SJSA1 (cell line): ENCODE results near the gene TMEM106B. TPM values are rescaled to one million over a fixed set of nuclear protein-coding genes. Genes with fewer than 3 reads are reported as not detected.

Experiments
- DNase-seq, 2 experiments: peaks; one replicate each; pipeline ENCODE4 v3.0.0-alpha.2; 2015 to 2020; ENCODE audit warnings: low spot score in 2 of 2, low read depth in 1 of 2
- H3K27ac ChIP-seq: fragments of 250-450 bp; sonication (Bioruptor Pico); 2 replicates; pipeline ENCODE4 v1.5.1; 2020; ENCODE audit warnings: mild to moderate bottlenecking, moderate library complexity
- H3K27me3 ChIP-seq: fragments of 250-450 bp; sonication (Bioruptor Pico); replicated peaks from 2 replicates; pipeline ENCODE4 v1.5.1; 2020; ENCODE audit warnings: mild to moderate bottlenecking, moderate library complexity
- H3K36me3 ChIP-seq: fragments of 250-450 bp; sonication (Bioruptor Pico); 2 replicates; pipeline ENCODE4 v1.5.1; 2020; ENCODE audit warnings: mild to moderate bottlenecking
- H3K4me1 ChIP-seq: fragments of 250-450 bp; sonication (Bioruptor Pico); replicated peaks from 2 replicates; pipeline ENCODE4 v1.6.1; 2021; ENCODE audit warnings: mild to moderate bottlenecking
- H3K4me3 ChIP-seq: fragments of 250-450 bp; sonication (Bioruptor Pico); 2 replicates; pipeline ENCODE4 v1.5.1; 2020; ENCODE audit warnings: mild to moderate bottlenecking
- H3K9me3 ChIP-seq: fragments of 250-450 bp; sonication (Bioruptor Pico); replicated peaks from 2 replicates; pipeline ENCODE4 v1.5.1; 2020; ENCODE audit warnings: mild to moderate bottlenecking
- total RNA-seq: library from RNA; depleted of rRNA; stranded (reverse); fragments of >200 nt; shearing (Covaris generic); gene quantifications from 2 replicates; pipeline ENCODE4 v1.2.3, GENCODE V29; 2014

TMEM106B gene
- total RNA-seq, 1 experiment from 2014 or later, result 44.6 TPM

DNA sequence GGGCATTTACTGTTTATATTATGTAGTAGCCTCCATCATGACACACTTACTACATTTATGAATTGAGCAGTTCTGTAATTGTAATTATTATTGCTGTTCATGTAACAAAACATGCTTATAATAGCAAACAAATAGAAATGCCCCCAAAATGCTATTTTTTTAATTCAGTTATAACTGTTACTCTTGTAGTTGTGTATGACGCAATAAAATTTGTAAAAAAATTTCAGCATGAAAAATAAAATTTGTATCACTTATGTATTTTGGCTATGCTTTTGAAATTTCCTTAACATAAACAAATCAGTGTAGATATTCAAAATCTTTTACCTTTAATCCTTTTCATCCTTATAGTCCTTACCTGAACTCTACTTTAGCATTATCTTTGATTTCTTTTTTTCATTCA lies 25.9 kb downstream of the TMEM106B start:
- H3K4me1 ChIP-seq, result no peaks in the 10 kb centered on the region
- H3K4me3 ChIP-seq, result no peak overlapping the region
- no peaks in the 10 kb centered on the region for H3K36me3 ChIP-seq
- no peaks in the 10 kb centered on the region for H3K27me3 ChIP-seq
- H3K27ac ChIP-seq, result no peak overlapping the region
- no peak for DNase-seq
- no peaks in the 10 kb centered on the region for H3K9me3 ChIP-seq

DNA sequence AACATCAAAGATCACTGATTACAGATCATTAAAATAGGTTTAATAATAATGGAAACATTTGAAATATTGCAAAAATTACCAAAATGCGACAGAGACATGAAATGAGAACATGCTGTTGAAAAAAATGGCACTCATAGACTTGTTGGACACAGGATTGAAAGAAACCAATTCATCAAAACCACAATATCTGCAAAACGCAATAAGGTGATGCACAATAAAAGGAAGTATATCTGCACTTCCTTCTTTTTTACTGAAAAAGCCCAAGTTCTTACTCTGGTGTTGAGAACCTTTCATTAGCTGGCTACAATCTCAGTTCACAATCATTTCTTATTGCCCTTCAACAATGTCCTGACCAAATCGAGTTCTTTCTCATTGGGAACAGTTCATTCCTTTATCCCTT lies 28.7 kb downstream of the TMEM106B start:
- H3K36me3 ChIP-seq, result no peaks in the 10 kb centered on the region
- no peak for DNase-seq
- no peak overlapping the region for H3K27ac ChIP-seq
- H3K4me3 ChIP-seq, result no peak overlapping the region
- no peaks in the 10 kb centered on the region for H3K9me3 ChIP-seq
- H3K4me1 ChIP-seq, result no peaks in the 10 kb centered on the region
- H3K27me3 ChIP-seq, result no peaks in the 10 kb centered on the region

DNA sequence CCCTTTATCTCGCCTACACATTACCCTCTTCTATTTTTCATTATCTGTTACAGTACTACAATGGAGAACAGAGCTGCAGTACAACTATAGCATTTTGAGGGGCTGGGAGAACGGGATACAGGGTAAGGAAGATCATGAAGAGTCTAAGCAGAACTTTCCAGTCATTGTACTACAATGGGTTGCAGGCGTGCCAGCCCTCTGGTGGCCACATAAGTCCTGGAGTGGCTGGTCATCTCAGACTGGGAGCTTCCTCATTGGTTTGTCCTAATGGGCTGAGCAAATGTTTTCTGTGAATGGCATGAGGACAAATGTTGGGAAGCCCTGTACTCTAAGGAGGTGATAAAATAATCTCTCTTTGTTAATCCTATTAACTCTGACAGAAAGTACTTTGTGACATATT lies 33.0 kb downstream of the TMEM106B start:
- no peak for DNase-seq
- H3K27ac ChIP-seq, result no peak overlapping the region
- H3K36me3 ChIP-seq, result no peaks in the 10 kb centered on the region
- H3K27me3 ChIP-seq, result no peaks in the 10 kb centered on the region
- no peak overlapping the region for H3K4me3 ChIP-seq
- no peaks in the 10 kb centered on the region for H3K9me3 ChIP-seq
- H3K4me1 ChIP-seq, result no peaks in the 10 kb centered on the region

DNA sequence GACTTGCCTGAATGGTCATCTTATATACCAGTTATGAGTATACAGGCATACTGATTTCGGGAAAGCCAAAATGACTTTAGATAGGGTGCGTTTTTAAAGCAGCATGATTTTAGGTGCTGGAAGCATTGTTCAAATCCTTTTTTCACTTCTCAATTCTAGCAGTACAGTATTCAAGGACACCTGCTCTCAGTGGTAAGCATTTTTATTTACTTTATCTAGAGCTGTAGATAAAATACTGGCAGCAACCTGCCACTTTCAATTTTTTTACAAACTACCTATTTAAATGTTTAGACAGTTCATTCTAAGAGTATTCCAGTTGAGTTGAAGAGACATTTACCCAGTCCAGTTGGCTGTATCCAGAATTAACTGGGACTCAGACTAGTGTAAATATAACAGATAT lies 33.6 kb downstream of the TMEM106B start:
- Histone ChIP-seq H3K4me3 (no peak overlapping the region), H3K27me3 (no peaks in the 10 kb centered on the region), H3K27ac (no peak overlapping the region), H3K36me3 (no peaks in the 10 kb centered on the region), H3K4me1 (no peaks in the 10 kb centered on the region), H3K9me3 (no peaks in the 10 kb centered on the region)
- no peak for DNase-seq

DNA sequence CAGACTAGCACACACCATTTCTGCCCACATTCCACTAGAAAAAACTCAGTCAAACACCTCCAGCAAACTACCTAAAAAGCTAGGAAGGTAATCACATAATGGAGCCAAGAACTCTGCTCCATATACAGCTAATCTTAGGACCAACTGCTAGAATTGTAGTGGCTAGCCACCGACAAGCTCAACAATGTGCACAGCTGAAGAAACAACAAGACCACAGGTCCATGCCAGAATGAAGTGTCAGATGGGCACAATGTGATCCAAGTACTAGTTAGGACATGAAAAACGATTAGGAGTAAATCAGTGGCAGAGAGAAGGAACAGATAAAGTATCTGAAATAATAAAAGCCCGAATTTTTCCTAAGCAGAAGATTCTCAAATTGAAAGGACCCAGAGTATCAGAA lies 38.6 kb downstream of the TMEM106B start:
- Histone ChIP-seq H3K4me1 (no peaks in the 10 kb centered on the region), H3K27ac (no peak overlapping the region), H3K36me3 (no peaks in the 10 kb centered on the region), H3K27me3 (no peaks in the 10 kb centered on the region), H3K9me3 (no peaks in the 10 kb centered on the region), H3K4me3 (no peak overlapping the region)
- no peak for DNase-seq

DNA sequence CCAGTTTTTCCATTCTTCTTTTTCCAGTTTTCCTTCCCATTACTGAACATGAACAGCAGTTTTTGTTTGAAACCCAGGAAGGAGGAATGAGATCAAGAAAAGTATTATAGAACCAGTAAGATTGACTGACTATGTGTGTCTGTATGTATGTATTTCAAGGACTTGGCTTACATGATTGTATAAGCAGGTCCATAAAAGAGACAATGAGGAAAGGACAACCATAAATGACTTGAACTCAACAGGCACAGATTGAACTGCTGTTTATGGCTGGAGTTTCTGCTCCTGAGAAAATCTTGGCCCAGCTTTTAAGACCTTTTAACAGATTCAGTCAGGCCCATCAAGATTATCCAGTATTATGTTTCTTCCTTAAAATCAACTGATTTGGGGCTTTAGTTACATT lies 39.1 kb downstream of the TMEM106B start:
- Histone ChIP-seq H3K36me3 (no peaks in the 10 kb centered on the region), H3K27ac (no peak overlapping the region), H3K4me3 (no peak overlapping the region), H3K9me3 (no peaks in the 10 kb centered on the region), H3K27me3 (no peaks in the 10 kb centered on the region), H3K4me1 (no peaks in the 10 kb centered on the region)
- no peak for DNase-seq

DNA sequence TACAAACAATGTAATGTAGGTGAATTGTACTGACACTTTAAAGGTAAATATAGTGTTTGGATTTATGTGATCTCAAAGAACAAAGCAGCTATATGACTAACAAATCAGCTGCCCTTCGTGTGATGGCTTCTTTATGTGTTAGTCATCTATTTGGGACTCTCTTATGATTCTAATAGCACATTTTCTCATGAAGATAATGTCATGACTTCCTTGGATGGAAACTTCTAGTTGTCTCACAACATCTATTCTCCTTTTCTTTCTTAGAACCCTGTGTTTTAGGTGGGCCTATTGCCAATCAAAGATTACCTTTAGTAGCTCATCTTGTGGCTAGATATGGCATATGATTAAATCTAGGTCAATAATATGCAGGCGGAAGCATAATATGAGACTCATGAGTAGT lies 45.0 kb downstream of the TMEM106B start:
- Histone ChIP-seq H3K4me1 (0 out of 2 replicates have a peak, but pooled peaks cover 4% of the 10 kb centered on the region), H3K27me3 (no peaks in the 10 kb centered on the region), H3K4me3 (no peak overlapping the region), H3K36me3 (no peaks in the 10 kb centered on the region), H3K27ac (no peak overlapping the region), H3K9me3 (no peaks in the 10 kb centered on the region)
- DNase-seq, result no peak

DNA sequence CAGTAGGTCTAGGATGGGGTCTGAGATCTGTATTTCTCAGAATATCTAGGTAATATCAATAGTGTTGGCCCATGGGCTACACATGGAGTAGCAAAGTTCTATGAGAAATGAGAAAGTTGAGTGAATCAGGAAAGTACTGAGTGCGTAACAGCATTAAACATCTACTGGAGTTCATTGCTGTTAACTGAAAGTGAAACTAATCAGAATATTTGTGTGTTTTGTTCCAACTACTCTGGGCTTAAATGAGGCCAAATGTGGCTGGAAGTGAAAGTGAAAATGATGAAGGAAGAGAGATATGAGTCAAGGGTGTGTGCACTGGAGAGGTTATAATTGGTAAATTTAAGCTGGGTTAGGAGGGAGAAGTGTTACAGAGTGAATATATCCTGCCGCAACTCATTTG lies 46.5 kb downstream of the TMEM106B start:
- Histone ChIP-seq H3K27me3 (no peaks in the 10 kb centered on the region), H3K4me3 (no peak overlapping the region), H3K36me3 (no peaks in the 10 kb centered on the region), H3K27ac (no peak overlapping the region), H3K4me1 (0 out of 2 replicates have a peak, but pooled peaks cover 4% of the 10 kb centered on the region), H3K9me3 (no peaks in the 10 kb centered on the region)
- no peak for DNase-seq

DNA sequence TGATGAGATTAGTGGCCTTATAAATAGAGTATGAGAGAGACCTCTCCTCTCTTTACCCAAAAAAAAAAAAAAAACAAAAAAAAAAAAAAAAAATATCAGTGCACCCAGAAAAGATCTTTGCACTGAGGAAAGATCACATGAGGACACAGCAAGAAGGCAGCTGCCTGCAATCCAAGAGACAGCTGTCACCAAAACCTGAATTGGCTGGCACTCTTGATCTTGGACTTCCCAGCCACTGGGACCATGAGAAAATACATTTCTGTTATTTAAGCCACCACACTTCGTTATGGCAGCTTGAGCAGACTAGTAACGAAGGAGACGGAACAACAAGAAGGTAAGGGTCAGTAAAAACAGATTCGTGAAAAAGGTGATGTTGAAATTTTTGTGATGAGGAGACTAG lies 47.0 kb downstream of the TMEM106B start:
- Histone ChIP-seq H3K27ac (no peak overlapping the region), H3K27me3 (no peaks in the 10 kb centered on the region), H3K36me3 (no peaks in the 10 kb centered on the region), H3K4me1 (0 out of 2 replicates have a peak, but pooled peaks cover 4% of the 10 kb centered on the region), H3K4me3 (no peak overlapping the region), H3K9me3 (no peaks in the 10 kb centered on the region)
- no peak for DNase-seq

DNA sequence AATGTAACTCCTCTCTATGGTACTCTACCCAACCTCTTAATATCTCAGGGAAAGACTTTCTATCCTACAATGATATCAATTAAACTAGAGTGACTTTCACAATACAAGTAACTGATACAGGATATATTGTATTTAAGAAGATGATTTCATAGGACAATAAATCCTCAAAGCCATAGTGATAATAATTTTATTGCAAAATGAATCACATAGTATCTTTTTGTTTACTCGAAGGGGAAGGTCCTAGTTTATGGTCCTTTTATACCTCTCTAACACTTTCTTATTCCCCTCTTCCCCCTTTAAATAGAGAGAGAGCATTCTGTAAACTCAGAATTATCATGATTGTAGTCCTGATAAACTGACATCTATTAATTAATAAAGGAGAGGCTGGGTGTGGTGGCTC lies 56.4 kb downstream of the TMEM106B start:
- Histone ChIP-seq H3K9me3 (no peaks in the 10 kb centered on the region), H3K4me3 (no peak overlapping the region), H3K36me3 (no peaks in the 10 kb centered on the region), H3K4me1 (no peaks in the 10 kb centered on the region), H3K27ac (no peak overlapping the region), H3K27me3 (0 out of 2 replicates have a peak, but pooled peaks cover 4% of the 10 kb centered on the region)
- no peak for DNase-seq

DNA sequence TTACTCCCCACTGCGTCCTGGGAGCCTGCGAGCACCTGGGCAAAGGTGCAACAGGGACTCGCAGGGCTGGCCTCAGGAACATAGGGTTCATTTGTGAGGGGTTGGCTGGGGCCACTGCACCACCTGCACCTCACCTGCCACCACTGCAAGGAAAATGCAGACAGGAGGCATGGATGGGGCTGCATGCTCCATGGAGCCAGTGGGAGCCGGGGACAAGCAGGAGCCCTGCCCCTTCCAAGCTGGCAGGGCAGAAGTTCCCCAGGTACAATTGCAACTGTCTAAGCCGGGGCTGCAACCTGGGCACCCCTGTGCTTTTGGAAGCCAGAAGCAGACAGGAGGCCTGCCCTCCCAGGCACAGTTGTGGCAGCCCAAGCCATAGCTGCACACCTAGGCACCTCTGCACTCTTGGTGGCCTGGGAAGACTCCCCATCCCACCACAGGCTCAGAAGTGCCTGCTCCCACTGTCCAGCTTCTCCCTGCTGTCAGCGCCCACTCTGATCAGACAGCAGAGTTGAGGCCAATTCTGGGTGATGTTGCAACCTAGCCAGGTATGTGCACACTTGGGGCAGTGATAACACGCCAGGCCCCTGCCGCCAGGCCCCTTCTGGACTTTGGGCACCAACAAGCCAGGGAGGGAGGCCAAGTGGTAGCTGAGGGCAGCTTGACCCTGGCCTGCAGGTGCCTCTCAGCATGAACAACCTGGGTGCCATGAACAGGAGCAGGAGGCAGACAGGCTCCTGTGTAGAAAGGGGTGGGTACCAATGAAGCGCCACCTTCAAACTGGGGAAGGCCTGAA lies 58.2 kb downstream of the TMEM106B start:
- H3K4me1 ChIP-seq, result no peaks in the 10 kb centered on the region
- DNase-seq, result no peak
- H3K9me3 ChIP-seq, result no peaks in the 10 kb centered on the region
- H3K27ac ChIP-seq, result no peak overlapping the region
- no peaks in the 10 kb centered on the region for H3K36me3 ChIP-seq
- 0 out of 2 replicates have a peak, but pooled peaks cover 4% of the 10 kb centered on the region for H3K27me3 ChIP-seq
- H3K4me3 ChIP-seq, result no peak overlapping the region

DNA sequence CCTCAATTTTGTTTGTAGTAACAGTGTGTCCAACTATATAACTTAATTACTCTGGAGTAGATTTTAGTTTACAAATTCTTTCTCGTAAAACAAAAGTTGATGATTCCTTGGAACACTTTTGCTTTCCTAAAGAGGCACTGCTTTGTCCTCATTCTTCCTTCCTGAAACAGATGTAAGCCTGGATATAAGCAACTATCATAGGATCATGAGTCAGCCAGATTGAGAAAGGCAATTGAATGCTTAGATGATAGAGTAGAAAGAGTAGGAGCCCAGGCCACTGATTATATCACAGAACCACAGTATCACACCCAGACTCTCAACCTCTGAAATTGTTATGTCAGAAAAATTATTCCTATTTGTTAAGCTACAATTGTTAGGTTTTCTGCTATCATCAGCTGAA lies 69.9 kb downstream of the TMEM106B start:
- Histone ChIP-seq H3K4me1 (no peaks in the 10 kb centered on the region), H3K27me3 (no peaks in the 10 kb centered on the region), H3K4me3 (no peak overlapping the region), H3K27ac (no peak overlapping the region), H3K36me3 (no peaks in the 10 kb centered on the region), H3K9me3 (no peaks in the 10 kb centered on the region)
- no peak for DNase-seq

DNA sequence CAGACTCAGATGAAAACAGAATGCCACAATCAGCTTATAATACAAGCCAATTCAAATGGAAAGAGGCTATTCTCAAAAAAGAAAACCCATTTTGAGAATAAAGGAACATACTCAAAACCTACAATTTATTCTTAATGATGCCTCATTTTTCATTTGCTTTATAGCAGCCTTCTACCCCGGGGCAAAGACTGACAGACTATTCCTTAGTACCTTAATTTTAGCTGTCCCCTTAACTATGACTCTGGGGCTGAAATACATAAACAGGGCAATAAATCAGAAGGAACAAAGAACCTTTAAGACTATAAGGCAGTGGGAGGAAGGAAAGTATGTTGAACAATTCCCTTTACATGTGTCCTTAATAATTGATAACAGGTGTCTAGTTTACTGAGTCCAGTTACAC lies 76.8 kb downstream of the TMEM106B start:
- no peaks in the 10 kb centered on the region for H3K36me3 ChIP-seq
- no peaks in the 10 kb centered on the region for H3K4me1 ChIP-seq
- H3K9me3 ChIP-seq, result no peaks in the 10 kb centered on the region
- no peak for DNase-seq
- no peaks in the 10 kb centered on the region; the same call in 1 of the 2 replicates for H3K27me3 ChIP-seq
- no peak overlapping the region for H3K4me3 ChIP-seq
- H3K27ac ChIP-seq, result no peak overlapping the region

DNA sequence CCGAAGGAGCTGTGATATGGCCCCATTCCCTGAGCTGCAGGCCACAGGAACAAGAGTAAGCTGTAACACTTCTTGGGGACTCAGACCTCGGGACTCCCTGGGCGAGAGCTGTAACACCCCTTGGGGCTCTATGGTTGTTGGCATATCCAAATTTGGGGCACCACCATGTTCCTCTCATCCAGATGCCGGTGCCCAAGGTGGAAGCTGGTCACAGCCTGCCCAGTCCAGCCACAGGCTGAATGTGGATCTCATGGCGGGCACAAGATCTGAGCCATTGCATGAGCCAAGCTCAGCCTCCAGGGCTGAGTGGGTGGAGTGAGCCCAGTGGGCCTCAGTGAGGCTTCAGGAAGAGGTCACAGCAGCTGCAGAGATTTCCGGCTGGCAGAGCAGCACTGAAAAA lies 78.9 kb downstream of the TMEM106B start:
- H3K27me3 ChIP-seq, result no peaks in the 10 kb centered on the region; the same call in 1 of the 2 replicates
- no peaks in the 10 kb centered on the region for H3K4me1 ChIP-seq
- H3K4me3 ChIP-seq, result no peak overlapping the region
- no peaks in the 10 kb centered on the region for H3K36me3 ChIP-seq
- no peak for DNase-seq
- no peak overlapping the region for H3K27ac ChIP-seq
- no peaks in the 10 kb centered on the region for H3K9me3 ChIP-seq

DNA sequence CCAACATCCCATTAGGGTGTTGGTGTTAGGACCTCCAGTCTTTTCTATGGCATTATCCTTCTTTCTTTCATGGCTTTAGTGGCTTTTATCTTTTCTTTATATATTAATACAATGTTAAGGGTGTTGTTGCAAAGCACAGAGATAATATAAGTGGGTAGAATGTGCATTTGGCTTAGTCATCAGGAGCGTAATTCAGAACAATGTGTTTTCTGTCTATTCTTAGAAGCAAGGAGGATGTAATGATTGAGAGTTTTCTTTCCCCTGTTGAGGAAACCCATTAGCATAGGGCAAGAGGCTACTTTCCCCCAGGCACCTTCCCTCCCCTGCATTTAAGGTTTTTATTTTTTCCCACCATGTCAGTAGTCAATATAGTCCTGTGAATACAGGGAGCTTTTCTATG lies 79.7 kb downstream of the TMEM106B start:
- H3K27me3 ChIP-seq, result no peaks in the 10 kb centered on the region; the same call in 1 of the 2 replicates
- H3K36me3 ChIP-seq, result no peaks in the 10 kb centered on the region

More for the DNA sequence above, 79.7 kb downstream of the TMEM106B start:
- DNase-seq, result no peak
- Histone ChIP-seq H3K4me3 (no peak overlapping the region), H3K27ac (no peak overlapping the region), H3K4me1 (no peaks in the 10 kb centered on the region), H3K9me3 (no peaks in the 10 kb centered on the region)
